CD4-positive, alpha-beta T cell (primary cell): ENCODE measurements around the gene NUDT12. TPM values are rescaled to one million over a fixed set of nuclear protein-coding genes. Genes with fewer than 3 reads are reported as not detected.

Experiments
- ATAC-seq: fragments of 200-7000 bp; cut with Tn5 transposase; one replicate; pipeline ENCODE4 v1.10.0; 2022; ENCODE audit warnings: mild to moderate bottlenecking; ENCODE audit not compliant: poor library complexity
- CTCF ChIA-PET: fragments of 350-600 bp; sonication (Branson Sonifier 250); formaldehyde crosslinking; loops from one replicate; lab custom pipeline; 2021; ENCODE audit warnings: antibody characterized with exemption, inconsistent platforms; lab: Charles Lee
- POLR2A ChIA-PET: fragments of 350-600 bp; sonication (Branson Sonifier 250); formaldehyde crosslinking; loops from one replicate; lab custom pipeline; 2021; ENCODE audit warnings: antibody characterized with exemption, inconsistent platforms; lab: Charles Lee
- DNase-seq, 14 experiments: peaks; one replicate each; pipeline ENCODE4 v3.0.0-alpha.2; 2013 to 2020; ENCODE audit warnings: mixed read lengths in 2 of 14
- H3K27ac ChIP-seq, 2 donors: one replicate each; pipeline versions ENCODE4 v1.5.1 to v1.7.0; 2013; ENCODE audit warnings: low read length in 2 of 2, low read depth in 1 of 2, mild to moderate bottlenecking in 1 of 2
- H3K27me3 ChIP-seq, 2 experiments: 1 replicate in 1 of 2; 2 replicates in 1 of 2; pipeline versions ENCODE4 v1.6.1 to v1.7.0; 2013; ENCODE audit warnings: low read length in 2 of 2, control low read depth in 1 of 2, mild to moderate bottlenecking in 1 of 2, moderate library complexity in 1 of 2; ENCODE audit not compliant: insufficient read depth in 2 of 2, control insufficient read depth in 1 of 2
- H3K36me3 ChIP-seq: one replicate; pipeline ENCODE4 v1.6.1; 2013; ENCODE audit warnings: low read length, control low read depth; ENCODE audit not compliant: insufficient read depth
- H3K4me1 ChIP-seq: one replicate; pipeline ENCODE4 v1.6.1; 2013; ENCODE audit warnings: low read length, control low read depth; ENCODE audit not compliant: insufficient read depth
- H3K4me3 ChIP-seq: one replicate; pipeline ENCODE4 v1.5.1; 2013; ENCODE audit warnings: mild to moderate bottlenecking, low read length, moderate library complexity
- H3K9me3 ChIP-seq, 2 experiments: 1 replicate in 1 of 2; 2 replicates in 1 of 2; pipeline versions ENCODE4 v1.6.1 to v1.7.0; 2013; ENCODE audit warnings: low read length in 2 of 2, mild to moderate bottlenecking in 2 of 2, control low read depth in 1 of 2, moderate library complexity in 1 of 2; ENCODE audit not compliant: control insufficient read depth in 1 of 2, insufficient read depth in 1 of 2
- H3K27ac Mint-ChIP-seq: one replicate; pipeline ENCODE4 v1.8.0; 2020; ENCODE audit warnings: mixed read lengths
- H3K27me3 Mint-ChIP-seq: one replicate; pipeline ENCODE4 v1.8.0; 2021; ENCODE audit warnings: mixed read lengths
- H3K36me3 Mint-ChIP-seq: one replicate; pipeline ENCODE4 v1.8.0; 2021; ENCODE audit warnings: low read depth, mixed read lengths
- H3K4me1 Mint-ChIP-seq: one replicate; pipeline ENCODE4 v1.8.0; 2021; ENCODE audit warnings: low read depth, mixed read lengths
- H3K4me3 Mint-ChIP-seq: one replicate; pipeline ENCODE4 v1.8.0; 2020; ENCODE audit warnings: mild to moderate bottlenecking, mixed read lengths
- H3K9me3 Mint-ChIP-seq: one replicate; pipeline ENCODE4 v1.8.0; 2020; ENCODE audit warnings: mixed read lengths
- intact Hi-C, 2 experiments: fragments of 100-400 bp; cut with DNase I in 1 of 2; cut with micrococcal nuclease in 1 of 2; formaldehyde crosslinking; loops; one replicate each; pipeline versions ENCODE4 v1.15.1 to v1.9.0; 2023 to 2025; cut with DNase I, micrococcal nuclease
- total RNA-seq, 174 experiments: library from RNA in 2 of 174; stranded (reverse) in 2 of 174; gene quantifications; one replicate each; pipeline ENCODE4 v1.2.3 and lab custom pipeline; 2021 to 2026
- TF ChIP-seq, protein P1 (sequence below): fragments of 200-600 bp; IDR thresholded peaks from one replicate; pipeline ENCODE4 v1.8.0; 2022; ENCODE audit warnings: antibody characterized with exemption, mild to moderate bottlenecking

Gene NUDT12
- total RNA-seq, 2 experiments from 2014 or later = 1.0 to 1.4 TPM

DNA sequence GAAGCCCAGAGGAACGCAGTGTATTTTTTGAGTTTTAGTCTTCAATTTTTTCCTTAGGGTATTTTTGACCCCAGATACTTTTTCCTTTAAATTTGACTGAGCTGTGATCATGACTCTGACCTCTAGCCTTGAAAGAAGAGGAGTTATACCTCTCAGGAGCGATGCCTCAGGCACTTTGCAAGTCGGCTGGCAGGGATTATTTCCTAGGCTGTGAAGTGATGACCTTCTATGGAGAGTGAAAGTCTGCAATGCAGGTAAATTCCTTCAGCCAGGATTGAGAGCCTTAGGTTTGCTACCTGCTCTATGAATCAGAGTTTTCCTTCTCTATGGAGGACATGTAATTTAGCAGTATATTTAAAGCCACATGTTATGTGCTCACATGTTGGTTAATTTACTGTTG lies 10.8 kb upstream of the NUDT12 start:
- TF ChIP-seq, protein P1, sequence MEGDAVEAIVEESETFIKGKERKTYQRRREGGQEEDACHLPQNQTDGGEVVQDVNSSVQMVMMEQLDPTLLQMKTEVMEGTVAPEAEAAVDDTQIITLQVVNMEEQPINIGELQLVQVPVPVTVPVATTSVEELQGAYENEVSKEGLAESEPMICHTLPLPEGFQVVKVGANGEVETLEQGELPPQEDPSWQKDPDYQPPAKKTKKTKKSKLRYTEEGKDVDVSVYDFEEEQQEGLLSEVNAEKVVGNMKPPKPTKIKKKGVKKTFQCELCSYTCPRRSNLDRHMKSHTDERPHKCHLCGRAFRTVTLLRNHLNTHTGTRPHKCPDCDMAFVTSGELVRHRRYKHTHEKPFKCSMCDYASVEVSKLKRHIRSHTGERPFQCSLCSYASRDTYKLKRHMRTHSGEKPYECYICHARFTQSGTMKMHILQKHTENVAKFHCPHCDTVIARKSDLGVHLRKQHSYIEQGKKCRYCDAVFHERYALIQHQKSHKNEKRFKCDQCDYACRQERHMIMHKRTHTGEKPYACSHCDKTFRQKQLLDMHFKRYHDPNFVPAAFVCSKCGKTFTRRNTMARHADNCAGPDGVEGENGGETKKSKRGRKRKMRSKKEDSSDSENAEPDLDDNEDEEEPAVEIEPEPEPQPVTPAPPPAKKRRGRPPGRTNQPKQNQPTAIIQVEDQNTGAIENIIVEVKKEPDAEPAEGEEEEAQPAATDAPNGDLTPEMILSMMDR = no peak
- H3K9me3 Mint-ChIP-seq = no peaks in the 10 kb centered on the region
- no peak overlapping the region for H3K4me3 ChIP-seq
- no peaks in the 10 kb centered on the region for H3K36me3 Mint-ChIP-seq
- ATAC-seq (no peak), DNase-seq (no peak)
- H3K4me3 Mint-ChIP-seq = no peak overlapping the region
- POLR2A ChIA-PET = no interaction called here
- H3K27ac ChIP-seq = no peak overlapping the region
- H3K4me1 Mint-ChIP-seq = no peaks in the 10 kb centered on the region
- H3K4me1 ChIP-seq = no peaks in the 10 kb centered on the region
- intact Hi-C loops = no loop called here
- CTCF ChIA-PET = no interaction called here
- H3K27me3 ChIP-seq = no peaks in the 10 kb centered on the region
- H3K27me3 Mint-ChIP-seq = peaks cover 23% of the 10 kb centered on the region
- no peaks in the 10 kb centered on the region for H3K9me3 ChIP-seq
- no peak overlapping the region for H3K27ac Mint-ChIP-seq
- no peaks in the 10 kb centered on the region for H3K36me3 ChIP-seq

DNA sequence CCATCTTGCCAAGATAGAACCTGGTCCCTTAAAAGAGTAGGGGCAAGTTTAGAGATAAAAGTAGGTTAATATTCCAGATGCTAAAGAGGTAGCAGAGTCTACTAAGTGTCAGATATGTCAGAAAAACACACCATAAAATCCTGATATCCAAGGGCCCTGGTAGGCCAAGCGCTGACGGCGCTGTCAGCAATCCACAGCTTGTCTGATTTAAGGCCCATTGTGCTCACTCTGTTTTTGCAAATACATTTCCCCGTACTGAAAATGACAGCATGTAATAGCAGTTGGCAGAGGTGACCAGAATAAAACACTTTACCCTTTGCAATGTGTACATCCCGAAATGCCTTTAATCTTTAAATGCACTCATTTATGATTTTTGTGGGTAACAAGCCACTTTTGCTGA lies 9.9 kb upstream of the NUDT12 start:
- Histone ChIP-seq H3K27me3 (no peaks in the 10 kb centered on the region), H3K9me3 (no peaks in the 10 kb centered on the region), H3K36me3 (no peaks in the 10 kb centered on the region), H3K27ac (no peak overlapping the region), H3K4me1 (no peaks in the 10 kb centered on the region), H3K4me3 (no peak overlapping the region)
- ChIA-PET CTCF (no interaction called here), POLR2A (no interaction called here)
- H3K9me3 Mint-ChIP-seq = no peaks in the 10 kb centered on the region
- peaks cover 19% of the 10 kb centered on the region for H3K27me3 Mint-ChIP-seq
- no peak for ATAC-seq
- H3K36me3 Mint-ChIP-seq = no peaks in the 10 kb centered on the region
- H3K4me1 Mint-ChIP-seq = no peaks in the 10 kb centered on the region
- TF ChIP-seq, protein P1 = no peak
- no peak overlapping the region for H3K4me3 Mint-ChIP-seq
- DNase-seq = no peak
- no peak overlapping the region for H3K27ac Mint-ChIP-seq
- intact Hi-C loops = no loop called here

DNA sequence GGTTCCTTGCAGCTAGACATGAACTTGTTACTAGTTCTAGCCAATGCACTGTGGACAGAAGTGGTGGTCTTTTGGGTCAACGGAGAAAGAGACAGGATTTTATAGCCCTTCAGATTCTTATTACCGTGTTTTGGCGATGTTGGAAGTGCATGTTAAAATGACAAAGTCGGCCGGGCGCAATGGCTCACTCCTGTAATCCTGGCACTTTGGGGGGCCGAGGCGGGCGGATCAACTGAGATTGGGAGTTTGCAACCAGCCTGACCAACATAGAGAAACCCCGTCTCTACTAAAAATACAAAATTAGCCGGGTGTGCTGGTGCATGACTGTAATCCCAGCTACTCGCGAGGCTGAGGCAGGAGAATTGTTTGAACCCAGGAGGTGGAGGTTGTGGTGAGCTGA lies 9.1 kb upstream of the NUDT12 start:
- Mint-ChIP-seq H3K9me3 (no peaks in the 10 kb centered on the region), H3K27ac (no peak overlapping the region)
- CTCF ChIA-PET = no interaction called here

More for the DNA sequence above, 9.1 kb upstream of the NUDT12 start:
- H3K4me1 Mint-ChIP-seq = no peaks in the 10 kb centered on the region
- Histone ChIP-seq H3K4me3 (no peak overlapping the region), H3K36me3 (no peaks in the 10 kb centered on the region), H3K9me3 (no peaks in the 10 kb centered on the region), H3K27me3 (no peaks in the 10 kb centered on the region), H3K4me1 (no peaks in the 10 kb centered on the region), H3K27ac (no peak overlapping the region)
- intact Hi-C loops = no loop called here
- no peak overlapping the region for H3K4me3 Mint-ChIP-seq
- TF ChIP-seq, protein P1 = no peak
- POLR2A ChIA-PET = no interaction called here
- no peak for DNase-seq
- no peaks in the 10 kb centered on the region for H3K36me3 Mint-ChIP-seq
- peaks cover 19% of the 10 kb centered on the region for H3K27me3 Mint-ChIP-seq
- ATAC-seq = no peak
